Smooth muscle cell (in vitro differentiated cells): ENCODE results near the gene TMEM263. TPM values are rescaled to one million over a fixed set of nuclear protein-coding genes. Genes with fewer than 3 reads are reported as not detected.

Experiments used
- DNase-seq: peaks from one replicate; lab custom pipeline; 2025; ENCODE audit not compliant: unreplicated experiment; lab: John Stamatoyannopoulos, UW
- H2AFZ ChIP-seq: fragments of 200-600 bp; sonication (generic); 2 replicates; pipeline ENCODE4 v1.6.0; 2016; ENCODE audit warnings: antibody characterized with exemption, low read depth, mild to moderate bottlenecking
- H3F3A ChIP-seq: fragments of 200-600 bp; sonication (generic); 2 replicates; pipeline ENCODE4 v1.6.0; 2017; ENCODE audit warnings: antibody characterized with exemption, low read depth
- H3K27ac ChIP-seq: fragments of 200-600 bp; sonication (generic); 2 replicates; pipeline ENCODE4 v1.5.1; 2016; ENCODE audit warnings: low read depth, mild to moderate bottlenecking
- H3K27me3 ChIP-seq: fragments of 200-600 bp; sonication (generic); 2 replicates; pipeline ENCODE4 v1.6.1; 2016; ENCODE audit warnings: low read depth, mild to moderate bottlenecking
- H3K36me3 ChIP-seq: fragments of 200-600 bp; sonication (generic); 2 replicates; pipeline ENCODE4 v1.5.1; 2016; ENCODE audit warnings: low read depth
- H3K4me1 ChIP-seq: fragments of 200-600 bp; sonication (generic); 2 replicates; pipeline ENCODE4 v1.5.1; 2016; ENCODE audit warnings: low read depth
- H3K4me2 ChIP-seq: fragments of 200-600 bp; sonication (generic); 2 replicates; pipeline ENCODE4 v1.6.0; 2016; ENCODE audit warnings: mild to moderate bottlenecking
- H3K4me3 ChIP-seq: fragments of 200-600 bp; sonication (generic); 2 replicates; pipeline ENCODE4 v1.5.1; 2016; ENCODE audit warnings: mild to moderate bottlenecking
- H3K79me2 ChIP-seq: fragments of 200-600 bp; sonication (generic); 2 replicates; pipeline ENCODE4 v1.6.0; 2016; ENCODE audit warnings: low read depth, mild to moderate bottlenecking
- H3K9ac ChIP-seq: fragments of 200-600 bp; sonication (generic); 2 replicates; pipeline ENCODE4 v1.6.0; 2016; ENCODE audit warnings: low read depth
- H3K9me3 ChIP-seq: fragments of 200-600 bp; sonication (generic); replicated peaks from 2 replicates; pipeline ENCODE4 v1.5.1; 2016; ENCODE audit warnings: low read depth
- H4K20me1 ChIP-seq: fragments of 200-600 bp; sonication (generic); 2 replicates; pipeline ENCODE4 v1.6.0; 2016; ENCODE audit warnings: low read depth
- CTCF ChIP-seq: fragments of 200-600 bp; sonication (generic); IDR thresholded peaks from 2 replicates; pipeline ENCODE4 v1.5.1; 2017; ENCODE audit warnings: borderline replicate concordance, mild to moderate bottlenecking, antibody characterized with exemption; ENCODE audit not compliant: insufficient read depth, poor library complexity, severe bottlenecking
- WGBS: methylation state at CpG from one replicate; pipeline ENCODE4 v1.1.7; 2016; ENCODE audit warnings: low lambda C conversion rate; 5-methylcytosine and 5-hydroxymethylcytosine counted together
- polyA plus RNA-seq: library from polyadenylated mRNA; unstranded; fragments of >200 nt; fragmentation: Nextera tagmentation; extraction: Ambion mirVana; gene quantifications from 2 replicates; pipeline ENCODE4 v1.2.1, GENCODE V29; 2016
- total RNA-seq: library from RNA; depleted of rRNA; stranded (reverse); fragments of >200 nt; gene quantifications from 2 replicates; pipeline ENCODE4 v1.2.3, GENCODE V29; 2014

The TMEM263 gene
- total and polyA plus RNA-seq, 2 experiments from 2014 or later, result 102 to 177 TPM

- no peak for TF ChIP-seq CTCF
- peaks cover 18% of the 10 kb centered on the region for H3K79me2 ChIP-seq
- no peak overlapping the region for H3K4me3 ChIP-seq
- H4K20me1 ChIP-seq, result peaks cover 96% of the 10 kb centered on the region
- H3K27ac ChIP-seq, result peak overlapping the region; percentile 51
- no peak overlapping the region for H2AFZ ChIP-seq
- H3K4me2 ChIP-seq, result no peak overlapping the region
- no peaks in the 10 kb centered on the region for H3K9me3 ChIP-seq
- H3F3A ChIP-seq, result peaks cover 54% of the 10 kb centered on the region
- DNase-seq, result no peak
- H3K27me3 ChIP-seq, result no peaks in the 10 kb centered on the region
- 94% methylated on average over 1 of the region's 1 CpG for WGBS
- peaks cover 7% of the 10 kb centered on the region for H3K36me3 ChIP-seq
- H3K4me1 ChIP-seq, result no peaks in the 10 kb centered on the region
- H3K9ac ChIP-seq, result no peak overlapping the region
Measured at GRCh38 chr12:106976668-106977067, 21.0 kb downstream of the TMEM263 start.

GRCh38 chr12:106978035-106978800 is 22.5 kb downstream of the TMEM263 start:
- TF ChIP-seq CTCF, result no peak
- H2AFZ ChIP-seq, result no peak overlapping the region
- no peaks in the 10 kb centered on the region for H3K9me3 ChIP-seq
- peak overlapping the region; percentile 42 for H3K27ac ChIP-seq
- no peak for DNase-seq
- 79% methylated on average over 9 of the region's 9 CpGs for WGBS
- H3K79me2 ChIP-seq, result peaks cover 3% of the 10 kb centered on the region
- peaks cover 85% of the 10 kb centered on the region for H4K20me1 ChIP-seq
- no peaks in the 10 kb centered on the region for H3K4me1 ChIP-seq
- peaks cover 64% of the 10 kb centered on the region for H3F3A ChIP-seq
- no peaks in the 10 kb centered on the region for H3K36me3 ChIP-seq
- H3K9ac ChIP-seq, result no peak overlapping the region
- no peak overlapping the region for H3K4me2 ChIP-seq
- no peaks in the 10 kb centered on the region for H3K27me3 ChIP-seq
- H3K4me3 ChIP-seq, result no peak overlapping the region

- no peaks in the 10 kb centered on the region for H3K27me3 ChIP-seq
- H3K36me3 ChIP-seq, result no peaks in the 10 kb centered on the region
- DNase-seq, result no peak
- H3K27ac ChIP-seq, result peak overlapping the region; percentile 3
- H4K20me1 ChIP-seq, result peaks cover 57% of the 10 kb centered on the region
- no peak overlapping the region for H3K4me3 ChIP-seq
- H3K79me2 ChIP-seq, result peaks cover 10% of the 10 kb centered on the region
- peaks cover 6% of the 10 kb centered on the region for H3K4me1 ChIP-seq
- H3K4me2 ChIP-seq, result no peak overlapping the region
- no peak for TF ChIP-seq CTCF
- 95% methylated on average over 7 of the region's 7 CpGs for WGBS
- H3K9me3 ChIP-seq, result no peaks in the 10 kb centered on the region
- H2AFZ ChIP-seq, result no peak overlapping the region
- H3F3A ChIP-seq, result peaks cover 44% of the 10 kb centered on the region
- no peak overlapping the region for H3K9ac ChIP-seq
Measured at GRCh38 chr12:106980944-106981343, 25.2 kb downstream of the TMEM263 start.

GRCh38 chr12:106981788-106982187 is 26.1 kb downstream of the TMEM263 start:
- Histone ChIP-seq H3K9me3 (no peaks in the 10 kb centered on the region), H2AFZ (no peak overlapping the region), H4K20me1 (peaks cover 49% of the 10 kb centered on the region), H3K4me1 (peaks cover 12% of the 10 kb centered on the region), H3F3A (peaks cover 37% of the 10 kb centered on the region), H3K36me3 (no peaks in the 10 kb centered on the region), H3K27me3 (no peaks in the 10 kb centered on the region), H3K9ac (no peak overlapping the region), H3K4me2 (no peak overlapping the region), H3K79me2 (peaks cover 14% of the 10 kb centered on the region), H3K4me3 (no peak overlapping the region), H3K27ac (no peak overlapping the region)
- TF ChIP-seq CTCF, result no peak
- no peak for DNase-seq
- 94% methylated on average over 3 of the region's 3 CpGs for WGBS
